Endothelial cell of umbilical vein (primary cell): ENCODE data around the gene COL19A1. TPM values are rescaled to one million over a fixed set of nuclear protein-coding genes. Genes with fewer than 3 reads are reported as not detected.

Experiments
- BruUV-seq: library from RNA; stranded (reverse); fragments of 400-500 nt; replicated peaks from 2 replicates; lab custom pipeline; 2021; lab: Mats Ljungman, UMichigan
- CTCF ChIA-PET: fragments of 300-600, 350-600 bp; sonication (Branson Sonifier 250); formaldehyde crosslinking; loops from one replicate; lab custom pipeline; 2021; ENCODE audit warnings: antibody characterized with exemption, inconsistent platforms; lab: Charles Lee
- POLR2A ChIA-PET: fragments of 300-600, 350-600 bp; sonication (Branson Sonifier 250); formaldehyde crosslinking; loops from one replicate; lab custom pipeline; 2021; ENCODE audit warnings: antibody characterized with exemption, inconsistent platforms; lab: Charles Lee
- DNase-seq: peaks from one replicate; pipeline ENCODE4 v3.0.0-alpha.2; 2011; ENCODE audit warnings: low read depth, low spot score
- FAIRE-seq: peaks from 2 replicates; lab custom pipeline; 2011; peaks lifted over from hg19 to GRCh38; lab: Jason Lieb, UNC
- H2AFZ ChIP-seq: 2 replicates; pipeline ENCODE4 v1.6.0; 2012; ENCODE audit warnings: low read depth, low read length, control low read depth, inconsistent platforms
- H3K27ac ChIP-seq: 2 replicates; pipeline ENCODE4 v1.5.1; 2011; ENCODE audit warnings: low read depth, mild to moderate bottlenecking, control low read depth, low read length, moderate library complexity; ENCODE audit not compliant: insufficient read depth
- H3K27me3 ChIP-seq, 2 experiments: 2 replicates each; pipeline versions ENCODE4 v1.6.0 to v1.6.1; 2011; ENCODE audit warnings: low read length in 2 of 2, mixed read lengths in 1 of 2; ENCODE audit not compliant: control insufficient read depth in 2 of 2, insufficient read depth in 2 of 2
- H3K36me3 ChIP-seq, 2 experiments: 2 replicates in 1 of 2; 3 replicates in 1 of 2; pipeline ENCODE4 v1.5.1; 2011; ENCODE audit warnings: low read length in 2 of 2, mild to moderate bottlenecking in 1 of 2, moderate library complexity in 1 of 2; ENCODE audit not compliant: control insufficient read depth in 2 of 2, insufficient read depth in 2 of 2; ENCODE audit errors: extremely low read depth in 1 of 2
- H3K4me1 ChIP-seq: 3 replicates; pipeline ENCODE4 v1.5.1; 2011; ENCODE audit warnings: mild to moderate bottlenecking, low read length; ENCODE audit not compliant: control insufficient read depth, insufficient read depth; ENCODE audit errors: extremely low read depth
- H3K4me2 ChIP-seq: 2 replicates; pipeline ENCODE4 v1.6.1; 2011; ENCODE audit warnings: low read length, control low read depth, mixed read lengths; ENCODE audit not compliant: insufficient read depth
- H3K4me3 ChIP-seq, 3 experiments: fragments of 200-600 bp in 1 of 3; sonication (generic), shearing (Covaris generic) in 1 of 3; replicated peaks in 1 of 3; 2 replicates each; pipeline ENCODE4 v1.5.1; 2011 to 2016; ENCODE audit warnings: control low read depth in 3 of 3, low read length in 3 of 3, mild to moderate bottlenecking in 2 of 3, inconsistent platforms in 1 of 3, low read depth in 1 of 3, moderate library complexity in 1 of 3; ENCODE audit not compliant: insufficient read depth in 1 of 3
- H3K79me2 ChIP-seq: 2 replicates; pipeline ENCODE4 v1.6.0; 2012; ENCODE audit warnings: low read length, inconsistent platforms; ENCODE audit not compliant: control insufficient read depth, insufficient read depth
- H3K9ac ChIP-seq: replicated peaks from 2 replicates; pipeline ENCODE3; 2011; ENCODE audit warnings: low read length, control low read depth; ENCODE audit not compliant: insufficient read depth; ENCODE audit errors: extremely low read depth
- H3K9me1 ChIP-seq: replicated peaks from 3 replicates; pipeline ENCODE4 v1.6.0; 2011; ENCODE audit warnings: mild to moderate bottlenecking, low read length; ENCODE audit not compliant: control insufficient read depth, insufficient read depth; ENCODE audit errors: extremely low read depth
- H3K9me3 ChIP-seq: replicated peaks from 2 replicates; pipeline ENCODE4 v1.5.1; 2012; ENCODE audit warnings: low read length, inconsistent platforms; ENCODE audit not compliant: control insufficient read depth, insufficient read depth
- H4K20me1 ChIP-seq: replicated peaks from 2 replicates; pipeline ENCODE3; 2011; ENCODE audit warnings: mild to moderate bottlenecking, low read length; ENCODE audit not compliant: control insufficient read depth, insufficient read depth; ENCODE audit errors: extremely low read depth
- CTCF ChIP-seq, 2 donors: IDR thresholded peaks; 1 replicate in 1 of 2; 2 replicates in 1 of 2; pipeline ENCODE4 v1.5.1; 2011; ENCODE audit warnings: low read length in 2 of 2, mild to moderate bottlenecking in 2 of 2, moderate library complexity in 2 of 2, control low read depth in 1 of 2, inconsistent platforms in 1 of 2, low read depth in 1 of 2; ENCODE audit not compliant: insufficient read depth in 1 of 2; ENCODE audit errors: extremely low read depth in 1 of 2
- EZH2 ChIP-seq: IDR thresholded peaks from 2 replicates; pipeline ENCODE4 v1.6.1; 2012; ENCODE audit warnings: borderline replicate concordance, low read depth, mild to moderate bottlenecking, moderate library complexity, low read length, inconsistent platforms; ENCODE audit not compliant: severe bottlenecking
- FOS ChIP-seq: IDR thresholded peaks from 2 replicates; pipeline ENCODE4 v1.6.1; 2011; ENCODE audit warnings: mild to moderate bottlenecking, low read length, moderate library complexity, borderline replicate concordance; ENCODE audit not compliant: insufficient read depth
- GATA2 ChIP-seq: IDR thresholded peaks from 2 replicates; pipeline ENCODE4 v1.7.0; 2011; ENCODE audit warnings: low read depth, mild to moderate bottlenecking, moderate library complexity, mixed read lengths, low read length; ENCODE audit not compliant: insufficient read length, insufficient read depth
- JUN ChIP-seq: IDR thresholded peaks from 2 replicates; pipeline ENCODE4 v1.6.1; 2011; ENCODE audit warnings: borderline replicate concordance, low read depth; ENCODE audit not compliant: insufficient read length, insufficient read depth
- MYC ChIP-seq: IDR thresholded peaks from one replicate; pipeline ENCODE4 v1.6.1; 2011; ENCODE audit warnings: mild to moderate bottlenecking, low read depth, low read length
- POLR2A ChIP-seq: IDR thresholded peaks from 2 replicates; pipeline ENCODE4 v1.6.1; 2012; ENCODE audit warnings: low read depth, mild to moderate bottlenecking, control low read depth, low read length
- POLR2AphosphoS5 ChIP-seq: IDR thresholded peaks from 2 replicates; pipeline ENCODE4 v1.6.1; 2012; ENCODE audit warnings: low read depth, mild to moderate bottlenecking, control low read depth, low read length, moderate library complexity; ENCODE audit not compliant: insufficient read depth
- dilution Hi-C: fragments of 300-500 bp; cut with MboI; formaldehyde crosslinking; loops from one replicate; pipeline ENCODE4 v1.15.0; 2019; ENCODE audit warnings: low sequenced_read_pairs; ENCODE audit not compliant: extremely low pct_ligation_motif_present
- intact Hi-C: fragments of 100-400 bp; cut with micrococcal nuclease; formaldehyde crosslinking; loops from one replicate; pipeline ENCODE4 v1.10.0; 2022
- polyA plus RNA-seq, 4 experiments: library from polyadenylated mRNA; depleted of rRNA in 3 of 4; stranded (reverse) in 3 of 4; unstranded in 1 of 4; fragments of >200 nt; gene quantifications; 2 replicates each; pipeline versions ENCODE4 v1.2.1 to v1.2.3, GENCODE V29; 2011 to 2012; ENCODE audit warnings: missing spikeins in 1 of 4
- total RNA-seq: library from RNA; stranded (reverse); gene quantifications from 2 replicates; pipeline ENCODE4 v1.2.3, GENCODE V29; 2021
- TF ChIP-seq, protein P1 (sequence below): IDR thresholded peaks from 2 replicates; pipeline ENCODE4 v1.6.1; 2011; ENCODE audit not compliant: insufficient read depth, insufficient read length

Gene COL19A1
- total and polyA plus RNA-seq, 2 donors (not counting 3 experiments of a cell fraction or from before 2014, with no cell fraction given), result not detected

- Histone ChIP-seq H3K4me3 (no peak overlapping the region), H3K4me1 (no peaks in the 10 kb centered on the region), H3K27ac (no peak overlapping the region), H3K9me1 (no peaks in the 10 kb centered on the region), H3K4me2 (no peak overlapping the region), H3K9me3 (no peaks in the 10 kb centered on the region), H3K79me2 (no peaks in the 10 kb centered on the region), H3K9ac (no peak overlapping the region), H3K36me3 (no peaks in the 10 kb centered on the region), H2AFZ (no peak overlapping the region), H4K20me1 (no peaks in the 10 kb centered on the region), H3K27me3 (no peaks in the 10 kb centered on the region)
- DNase-seq (no peak), FAIRE-seq (no peak)
- TF ChIP-seq CTCF (IDR thresholded peaks at IDR 0.05; ENCODE audit: extremely low read depth in 1 of 2, insufficient read depth in 1 of 2, low read depth in 1 of 2, low read length in 2 of 2) (no peak), GATA2 (no peak), EZH2 (no peak), POLR2A (no peak), POLR2AphosphoS5 (no peak), MYC (no peak), JUN (no peak), FOS (no peak)
- TF ChIP-seq, protein P1, sequence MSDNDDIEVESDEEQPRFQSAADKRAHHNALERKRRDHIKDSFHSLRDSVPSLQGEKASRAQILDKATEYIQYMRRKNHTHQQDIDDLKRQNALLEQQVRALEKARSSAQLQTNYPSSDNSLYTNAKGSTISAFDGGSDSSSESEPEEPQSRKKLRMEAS, result no peak
- ChIA-PET POLR2A (no interaction called here), CTCF (no interaction called here)
- intact Hi-C loops (no loop called here), dilution Hi-C loops (no loop called here)
- no TSS peak for BruUV-seq
Measured at GRCh38 chr6:70099732-70100131, 233.4 kb downstream of the COL19A1 start.
